Measurements from ENCODE around the gene TEX10. TPM values are rescaled to one million over a fixed set of nuclear protein-coding genes. Genes with fewer than 3 reads are reported as not detected.

The TEX10 gene
- total RNA-seq, 4 donors from 2014 or later, result 16.0 to 20.5 (median 18.4) TPM

GRCh38 chr9:100354121-100354800, 1.5 kb upstream of the TEX10 start:
- ATAC-seq, result no peak
- no peak for TF ChIP-seq POLR2A (IDR thresholded peaks at IDR 0.05)
- TF ChIP-seq CTCF (IDR thresholded peaks at IDR 0.05 in 4 of 5, conservative IDR thresholded peaks at IDR 0.05 in 1 of 5), result no peak
- Histone ChIP-seq H3K4me1 (peaks cover 13 to 17% of the 10 kb centered on the region in 2 donors), H3K36me3 (no peaks in the 10 kb centered on the region), H3K27me3 (no peaks in the 10 kb centered on the region), H3K9me3 (no peaks in the 10 kb centered on the region), H3K27ac (no peak overlapping the region), H3K4me3 (no peak overlapping the region)
- intact Hi-C loops (cut with DNase I; ENCODE audit: low total_unique reads), result loop anchor here (5.0 to 10.0 kb wide), 5 partner anchors 131 to 1129 kb away; partner anchors contain the start of genes ALG2, CAVIN4, ERP44 and INVS
- DNase-seq, result no peak
- in situ Hi-C loops (cut with MboI; ENCODE audit: low sequenced_read_pairs in 4 of 4), result no loop called here

GRCh38 chr9:100352201-100352726, 478 bp downstream of the TEX10 start:
- no peaks in the 10 kb centered on the region for H3K27me3 ChIP-seq
- peak; percentile 57 to 59 for ATAC-seq
- no peak for TF ChIP-seq POLR2A (IDR thresholded peaks at IDR 0.05)
- TF ChIP-seq CTCF (IDR thresholded peaks at IDR 0.05 in 4 of 5, conservative IDR thresholded peaks at IDR 0.05 in 1 of 5), result no peak
- H3K9me3 ChIP-seq, result no peaks in the 10 kb centered on the region
- peaks cover 15 to 20% of the 10 kb centered on the region in 2 donors for H3K4me1 ChIP-seq
- peak; percentile 6 to 26 for DNase-seq
- in situ Hi-C loops (cut with MboI; ENCODE audit: low sequenced_read_pairs in 4 of 4), result no loop called here
- H3K27ac ChIP-seq, result peak overlapping the region; percentile 77 to 90 (median 86)
- H3K36me3 ChIP-seq, result no peaks in the 10 kb centered on the region
- intact Hi-C loops (cut with DNase I; ENCODE audit: low total_unique reads), result loop anchor here (1.0 to 10.0 kb wide), 6 partner anchors 74 to 1127 kb away; partner anchors contain the start of genes ALG2, CAVIN4, ERP44 and INVS
- H3K4me3 ChIP-seq, result peak overlapping the region; percentile 80 to 95 (median 84)

- DNase-seq, result no peak
- peak overlapping the region; percentile 80 to 95 (median 84) for H3K4me3 ChIP-seq
- TF ChIP-seq POLR2A (IDR thresholded peaks at IDR 0.05), result no peak
- no peak for TF ChIP-seq CTCF (IDR thresholded peaks at IDR 0.05 in 4 of 5, conservative IDR thresholded peaks at IDR 0.05 in 1 of 5)
- intact Hi-C loops (cut with DNase I; ENCODE audit: low total_unique reads), result loop anchor here (5.0 to 10.0 kb wide), 5 partner anchors 133 to 1127 kb away; partner anchors contain the start of genes ALG2, CAVIN4, ERP44 and INVS
- no peak overlapping the region for H3K27ac ChIP-seq
- no peaks in the 10 kb centered on the region for H3K9me3 ChIP-seq
- no peaks in the 10 kb centered on the region for H3K36me3 ChIP-seq
- H3K4me1 ChIP-seq, result peaks cover 22 to 28% of the 10 kb centered on the region in 2 donors
- no peaks in the 10 kb centered on the region for H3K27me3 ChIP-seq
- in situ Hi-C loops (cut with MboI; ENCODE audit: low sequenced_read_pairs in 4 of 4), result no loop called here
- no peak for ATAC-seq
Measured at GRCh38 chr9:100351508-100351907, 1.2 kb downstream of the TEX10 start.

- TF ChIP-seq CTCF (IDR thresholded peaks at IDR 0.05 in 4 of 5, conservative IDR thresholded peaks at IDR 0.05 in 1 of 5) (no peak), POLR2A (IDR thresholded peaks at IDR 0.05) (no peak)
- intact Hi-C loops (cut with DNase I; ENCODE audit: low total_unique reads) (loop anchor here (5.0 to 10.0 kb wide), 5 partner anchors 135 to 1125 kb away; partner anchors contain the start of genes ALG2, CAVIN4, ERP44 and INVS), in situ Hi-C loops (cut with MboI; ENCODE audit: low sequenced_read_pairs in 4 of 4) (no loop called here)
- no peaks in the 10 kb centered on the region for H3K27me3 ChIP-seq
- DNase-seq (no peak), ATAC-seq (no peak)
- peaks cover 27 to 31% of the 10 kb centered on the region in 2 donors for H3K4me1 ChIP-seq
- H3K36me3 ChIP-seq, result peaks cover 0 to 11% of the 10 kb centered on the region in 2 donors
- H3K9me3 ChIP-seq, result no peaks in the 10 kb centered on the region
- H3K4me3 ChIP-seq, result no peak overlapping the region
- no peak overlapping the region for H3K27ac ChIP-seq
Measured at GRCh38 chr9:100350188-100350587, 2.6 kb downstream of the TEX10 start.

Data from gastrocnemius medialis (tissue), 4 donors.